ENCODE data around the gene NAGLU.

The NAGLU gene

GRCh38 chr17:42586514-42587230 is 50.6 kb downstream of the NAGLU start:
- DNase-seq: no peak

DNA sequence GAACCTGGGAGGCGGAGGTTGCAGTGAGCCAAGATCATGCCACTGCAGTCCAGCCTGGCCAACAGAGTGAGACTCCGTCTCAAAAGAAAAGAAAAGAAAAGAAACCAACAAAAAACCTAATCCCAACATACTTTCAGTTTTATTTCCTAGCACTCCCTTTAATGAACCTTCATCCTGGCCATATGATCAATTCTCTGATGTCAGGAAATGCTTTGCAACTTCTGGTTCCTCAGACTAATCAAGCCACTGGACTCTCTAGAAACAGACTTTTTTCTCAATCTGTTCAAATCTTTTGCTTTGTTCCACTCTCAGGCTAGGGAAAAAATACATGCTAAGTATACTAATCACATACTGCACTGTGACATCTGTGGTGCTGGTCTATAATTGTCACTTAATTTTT is 54.8 kb downstream of the NAGLU start:
- DNase-seq: no peak

- no peak for DNase-seq
Measured at GRCh38 chr17:42591411-42591810, 55.4 kb downstream of the NAGLU start.
